NB4 (cell line): ENCODE measurements around the gene FURIN.
A peak's percentile ranks its signal among the peaks of the same experiment; 100 is the strongest.

Experiments used
- MYC ChIP-seq: IDR thresholded peaks from 2 replicates; pipeline ENCODE4 v1.6.1; 2011; ENCODE audit warnings: low read depth, low read length
- POLR2A ChIP-seq: IDR thresholded peaks from 2 replicates; pipeline ENCODE4 v1.6.1; 2011; ENCODE audit warnings: mild to moderate bottlenecking; ENCODE audit not compliant: insufficient read length; ENCODE audit errors: extremely low read depth
- TF ChIP-seq, protein P1 (sequence below): IDR thresholded peaks from 2 replicates; pipeline ENCODE4 v1.6.1; 2011; ENCODE audit warnings: low read depth, low read length
- TF ChIP-seq, protein P2 (sequence below): IDR thresholded peaks from one replicate; pipeline ENCODE4 v1.5.1; 2012; ENCODE audit warnings: low read depth, low read length

DNA sequence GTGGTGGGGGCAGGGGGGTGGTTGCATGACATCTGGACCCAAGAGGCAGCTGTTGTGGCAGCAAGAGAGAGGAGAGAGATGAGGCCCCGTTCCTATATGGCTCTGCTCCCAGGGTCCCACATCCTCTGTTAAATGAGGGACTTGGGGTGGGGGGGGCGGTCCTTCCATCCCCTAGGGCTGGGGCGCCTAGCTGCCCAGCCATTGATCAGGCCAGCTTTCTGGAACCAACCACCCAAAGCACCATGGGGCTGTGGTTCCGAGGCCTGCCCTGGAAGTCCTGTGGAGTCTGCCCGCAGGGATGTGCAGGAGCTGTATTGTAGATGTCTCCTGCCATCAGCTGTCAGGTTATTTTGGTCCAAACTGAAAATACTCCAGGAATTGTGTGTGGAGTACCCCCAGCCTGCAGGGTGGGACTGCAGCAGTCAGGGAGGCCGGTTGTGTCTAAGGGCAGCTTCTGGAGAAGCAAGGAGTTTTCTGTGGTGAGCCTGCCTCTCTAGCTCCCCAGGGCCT is 5.2 kb downstream of the FURIN start:
- TF ChIP-seq, protein P1, sequence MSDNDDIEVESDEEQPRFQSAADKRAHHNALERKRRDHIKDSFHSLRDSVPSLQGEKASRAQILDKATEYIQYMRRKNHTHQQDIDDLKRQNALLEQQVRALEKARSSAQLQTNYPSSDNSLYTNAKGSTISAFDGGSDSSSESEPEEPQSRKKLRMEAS = no peak
- TF ChIP-seq, protein P2, sequence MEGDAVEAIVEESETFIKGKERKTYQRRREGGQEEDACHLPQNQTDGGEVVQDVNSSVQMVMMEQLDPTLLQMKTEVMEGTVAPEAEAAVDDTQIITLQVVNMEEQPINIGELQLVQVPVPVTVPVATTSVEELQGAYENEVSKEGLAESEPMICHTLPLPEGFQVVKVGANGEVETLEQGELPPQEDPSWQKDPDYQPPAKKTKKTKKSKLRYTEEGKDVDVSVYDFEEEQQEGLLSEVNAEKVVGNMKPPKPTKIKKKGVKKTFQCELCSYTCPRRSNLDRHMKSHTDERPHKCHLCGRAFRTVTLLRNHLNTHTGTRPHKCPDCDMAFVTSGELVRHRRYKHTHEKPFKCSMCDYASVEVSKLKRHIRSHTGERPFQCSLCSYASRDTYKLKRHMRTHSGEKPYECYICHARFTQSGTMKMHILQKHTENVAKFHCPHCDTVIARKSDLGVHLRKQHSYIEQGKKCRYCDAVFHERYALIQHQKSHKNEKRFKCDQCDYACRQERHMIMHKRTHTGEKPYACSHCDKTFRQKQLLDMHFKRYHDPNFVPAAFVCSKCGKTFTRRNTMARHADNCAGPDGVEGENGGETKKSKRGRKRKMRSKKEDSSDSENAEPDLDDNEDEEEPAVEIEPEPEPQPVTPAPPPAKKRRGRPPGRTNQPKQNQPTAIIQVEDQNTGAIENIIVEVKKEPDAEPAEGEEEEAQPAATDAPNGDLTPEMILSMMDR = no peak
- peak; percentile 0 for TF ChIP-seq POLR2A
- no peak for TF ChIP-seq MYC
